HG02852 (cell line): ENCODE data around the gene ADGRD1.

ENCODE experiments used
- ATAC-seq: cut with Tn5 transposase; IDR thresholded peaks from one replicate; pipeline ENCODE4 v1.9.1; 2021; ENCODE audit warnings: mild to moderate bottlenecking, moderate library complexity; ENCODE audit not compliant: unreplicated experiment

The ADGRD1 gene

DNA sequence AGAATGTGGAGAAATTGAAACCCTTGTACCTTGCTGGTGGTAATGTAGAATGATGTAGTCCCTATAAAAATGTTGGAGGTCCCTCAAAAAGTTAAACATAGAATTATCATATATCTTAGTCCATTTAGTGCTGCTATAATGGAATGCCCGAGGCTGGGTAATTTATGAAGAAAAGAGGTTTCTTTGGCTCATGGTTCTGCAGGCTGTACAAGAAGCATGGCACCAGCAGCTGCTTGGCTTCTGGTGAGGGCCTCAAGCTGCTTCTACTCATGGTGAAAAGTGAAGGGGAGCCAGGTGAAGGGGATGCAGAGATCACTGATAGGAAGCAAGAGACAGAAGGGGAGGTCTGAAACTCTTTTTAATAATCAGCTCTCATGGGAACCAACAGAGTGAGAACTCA lies 233.9 kb downstream of the ADGRD1 start:
- no peak for ATAC-seq

DNA sequence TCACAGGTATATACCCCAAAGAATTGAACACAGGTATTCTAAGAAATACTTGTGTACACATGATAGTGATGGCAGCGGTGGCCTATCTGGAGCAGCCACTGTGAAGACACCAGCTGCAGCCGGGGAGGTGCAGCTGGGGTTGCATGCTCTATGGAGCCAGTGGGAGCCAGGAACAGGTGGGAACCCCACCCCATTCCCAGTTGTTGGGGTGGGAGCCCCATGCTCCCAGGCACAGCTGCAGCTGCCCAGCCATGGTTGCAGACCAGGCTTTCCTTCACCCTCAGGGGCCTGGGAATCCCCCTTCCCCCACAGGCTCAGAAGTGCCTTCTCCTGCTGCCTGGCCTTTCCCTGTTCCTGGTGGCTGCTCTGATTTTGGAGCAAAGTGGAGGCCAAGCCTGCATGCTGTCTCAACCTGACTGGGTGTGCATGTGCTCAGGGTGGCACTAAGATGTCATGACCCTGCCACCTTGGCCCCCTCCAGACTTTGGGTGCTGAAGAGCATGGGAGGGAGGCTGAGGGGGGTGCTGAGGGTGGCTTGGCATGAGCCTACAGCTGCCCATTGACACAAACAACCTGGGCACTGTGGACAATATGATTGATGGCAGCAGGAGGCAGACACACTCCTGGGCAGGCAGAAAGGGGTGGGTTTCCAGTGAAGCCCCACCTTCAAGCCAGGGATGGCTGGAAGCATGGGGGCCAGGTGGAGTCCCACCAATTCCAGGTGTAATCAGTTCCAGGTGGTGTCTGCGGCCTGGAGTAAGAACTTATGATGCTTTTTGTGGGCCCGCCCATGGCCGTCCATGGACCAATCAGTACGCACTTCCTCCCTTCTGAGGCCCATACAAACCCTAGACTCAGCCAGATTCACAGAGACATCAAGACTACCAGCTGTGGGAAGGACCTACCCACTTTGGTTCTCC lies 234.7 kb downstream of the ADGRD1 start:
- no peak for ATAC-seq

DNA sequence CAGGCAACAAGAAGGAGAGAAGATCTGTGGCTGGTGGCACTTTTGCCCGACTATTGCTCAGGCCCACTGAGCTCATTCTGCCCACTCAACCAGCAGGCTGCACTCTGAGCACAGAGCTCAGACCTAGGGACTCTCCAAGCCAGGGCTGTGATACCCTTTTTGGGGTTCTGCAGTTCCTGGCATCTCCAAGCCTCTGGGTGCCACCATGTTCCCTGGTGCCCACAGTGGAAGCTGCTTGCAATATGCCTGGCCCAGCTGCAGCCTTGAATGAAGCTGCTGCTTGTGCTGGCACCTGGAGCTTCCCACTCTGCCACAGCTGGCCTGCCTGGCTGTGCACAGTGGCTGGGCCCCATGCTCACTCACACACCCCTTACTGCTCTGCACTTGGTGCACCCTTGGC lies 236.1 kb downstream of the ADGRD1 start:
- no peak for ATAC-seq

DNA sequence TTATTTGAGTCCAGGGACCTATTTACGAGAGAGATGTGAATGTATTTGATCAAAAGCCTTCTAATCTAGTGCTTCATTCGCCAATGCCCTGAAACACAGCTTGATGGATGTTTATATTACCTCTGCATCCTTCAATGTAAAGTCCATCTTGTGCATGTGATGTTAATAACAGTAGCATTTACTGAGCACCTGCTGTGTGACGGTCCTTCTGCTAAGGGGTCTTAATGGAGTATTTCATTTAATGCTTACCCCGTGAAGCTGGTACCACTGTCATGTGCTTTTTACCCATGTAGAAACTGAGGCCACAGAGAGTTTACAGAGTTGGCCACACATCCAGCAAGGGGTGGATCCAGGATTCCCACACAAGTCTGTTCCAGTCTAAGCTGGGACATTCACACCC lies 237.3 kb downstream of the ADGRD1 start:
- ATAC-seq = no peak
